Transverse colon (tissue), 4 donors: ENCODE results near the gene ADCY4. TPM values are rescaled to one million over a fixed set of nuclear protein-coding genes. Genes with fewer than 3 reads are reported as not detected.

Experiments used
- DNase-seq: peaks from one replicate; pipeline ENCODE4 v3.0.0-alpha.2; 2019
- H3K27ac ChIP-seq, 4 donors: fragments of 200-600 bp; sonication (generic); 2 replicates each; pipeline ENCODE4 v1.5.1; 2016 to 2018; ENCODE audit warnings: inconsistent platforms in 4 of 4
- H3K27me3 ChIP-seq: fragments of 200-600 bp; sonication (generic); 2 replicates; pipeline ENCODE4 v1.5.1; 2017; ENCODE audit warnings: inconsistent platforms
- H3K36me3 ChIP-seq, 4 donors: fragments of 200-600 bp; sonication (generic); 2 replicates each; pipeline ENCODE4 v1.5.1; 2017 to 2019; ENCODE audit warnings: inconsistent platforms in 4 of 4
- H3K4me1 ChIP-seq, 4 donors: fragments of 200-600 bp; sonication (generic); 2 replicates each; pipeline ENCODE4 v1.5.1; 2017 to 2020; ENCODE audit warnings: inconsistent platforms in 4 of 4
- H3K4me3 ChIP-seq, 4 donors: fragments of 200-600 bp; sonication (generic); 1 replicate in 1 of 4; 2 replicates in 3 of 4; pipeline versions ENCODE4 v1.5.1 to v1.6.1; 2017 to 2019; ENCODE audit warnings: inconsistent platforms in 4 of 4
- H3K9me3 ChIP-seq, 2 donors: fragments of 200-600 bp; sonication (generic); 2 replicates each; pipeline ENCODE4 v1.5.1; 2017 to 2019; ENCODE audit warnings: inconsistent platforms in 2 of 2
- EP300 ChIP-seq: sonication (generic); formaldehyde crosslinking; IDR thresholded peaks from one replicate; pipeline ENCODE4 v1.6.1; 2017; ENCODE audit warnings: antibody characterized with exemption, low read depth
- POLR2A ChIP-seq: fragments of 450-650 bp; IDR thresholded peaks from one replicate; pipeline ENCODE4 v1.6.1; 2016; ENCODE audit warnings: antibody characterized with exemption, mild to moderate bottlenecking, moderate library complexity
- POLR2AphosphoS5 ChIP-seq, 3 donors: sonication (generic); formaldehyde crosslinking; IDR thresholded peaks; one replicate each; pipeline ENCODE4 v1.6.1; 2016; ENCODE audit warnings: antibody characterized with exemption in 3 of 3
- WGBS, 2 donors: methylation state at CpG; one replicate each; pipeline ENCODE4 v1.1.5; 2018; ENCODE audit warnings: low coverage in 1 of 2; 5-methylcytosine and 5-hydroxymethylcytosine counted together
- in situ Hi-C, 4 donors: fragments of 200-750 bp; cut with MboI; loops; one replicate each; pipeline versions ENCODE4 v1.15.0 to v1.15.1; 2017; ENCODE audit warnings: low sequenced_read_pairs in 3 of 4, low pct_ligation_motif_present in 1 of 4, low pct_unique_long_range_greater_than_20kb in 1 of 4
- intact Hi-C: fragments of 100-400 bp; cut with DNase I; formaldehyde crosslinking; loops from one replicate; pipeline ENCODE4 v1.15.1; 2023; ENCODE audit warnings: low total_unique reads
- total RNA-seq, 4 donors: library from RNA; depleted of rRNA; stranded (reverse); fragments of >200 nt; gene quantifications; one replicate each; pipeline ENCODE4 v1.1.0, GENCODE V29; 2016
- TF ChIP-seq, protein P1 (sequence below), 5 experiments: fragments of 200-600 bp in 3 of 5; fragments of 450-650 bp in 2 of 5; sonication (generic) in 3 of 5; IDR thresholded peaks; 1 replicate in 2 of 5; 2 replicates in 3 of 5; pipeline ENCODE4 v1.5.1; 2016 to 2017; ENCODE audit warnings: antibody characterized with exemption in 5 of 5, inconsistent platforms in 3 of 5, mild to moderate bottlenecking in 2 of 5, moderate library complexity in 1 of 5

The ADCY4 gene
- total RNA-seq, 4 donors from 2014 or later = 7.9 to 74.8 (median 21.3) TPM

DNA sequence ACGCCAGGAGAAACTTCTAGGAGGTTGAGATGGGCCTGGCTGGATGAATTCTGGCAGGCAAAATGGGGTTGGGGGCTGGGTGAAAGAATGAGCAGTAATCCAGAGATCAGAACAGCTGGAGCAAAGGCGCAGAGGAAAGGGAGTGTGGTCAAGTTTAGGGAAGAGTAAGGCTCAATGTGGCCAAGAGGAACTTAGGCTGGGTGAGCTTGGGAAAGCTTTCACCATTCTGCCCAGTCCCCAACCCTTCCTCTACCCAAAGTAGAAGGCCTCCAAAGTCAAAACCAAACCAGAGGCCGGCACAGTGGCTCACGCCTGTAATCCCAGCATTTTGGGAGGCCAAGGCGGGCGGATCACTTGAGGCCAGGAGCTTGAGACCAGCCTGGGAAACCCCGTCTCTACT, 53.2 kb downstream of the ADCY4 start:
- TF ChIP-seq, protein P1, sequence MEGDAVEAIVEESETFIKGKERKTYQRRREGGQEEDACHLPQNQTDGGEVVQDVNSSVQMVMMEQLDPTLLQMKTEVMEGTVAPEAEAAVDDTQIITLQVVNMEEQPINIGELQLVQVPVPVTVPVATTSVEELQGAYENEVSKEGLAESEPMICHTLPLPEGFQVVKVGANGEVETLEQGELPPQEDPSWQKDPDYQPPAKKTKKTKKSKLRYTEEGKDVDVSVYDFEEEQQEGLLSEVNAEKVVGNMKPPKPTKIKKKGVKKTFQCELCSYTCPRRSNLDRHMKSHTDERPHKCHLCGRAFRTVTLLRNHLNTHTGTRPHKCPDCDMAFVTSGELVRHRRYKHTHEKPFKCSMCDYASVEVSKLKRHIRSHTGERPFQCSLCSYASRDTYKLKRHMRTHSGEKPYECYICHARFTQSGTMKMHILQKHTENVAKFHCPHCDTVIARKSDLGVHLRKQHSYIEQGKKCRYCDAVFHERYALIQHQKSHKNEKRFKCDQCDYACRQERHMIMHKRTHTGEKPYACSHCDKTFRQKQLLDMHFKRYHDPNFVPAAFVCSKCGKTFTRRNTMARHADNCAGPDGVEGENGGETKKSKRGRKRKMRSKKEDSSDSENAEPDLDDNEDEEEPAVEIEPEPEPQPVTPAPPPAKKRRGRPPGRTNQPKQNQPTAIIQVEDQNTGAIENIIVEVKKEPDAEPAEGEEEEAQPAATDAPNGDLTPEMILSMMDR (IDR thresholded peaks at IDR 0.05) = no peak
- no peak for TF ChIP-seq POLR2AphosphoS5 (IDR thresholded peaks at IDR 0.05)
- TF ChIP-seq POLR2A = no peak
- no peak for TF ChIP-seq EP300
- intact Hi-C loops = no loop called here
- Histone ChIP-seq H3K4me1 (no peaks in the 10 kb centered on the region), H3K9me3 (no peaks in the 10 kb centered on the region), H3K4me3 (no peak overlapping the region), H3K27ac (no peak overlapping the region), H3K36me3 (no peaks in the 10 kb centered on the region), H3K27me3 (no peaks in the 10 kb centered on the region)
- in situ Hi-C loops = no loop called here
- WGBS, 2 donors = 79 to 92% methylated on average over 2 to 7 of the region's 7 CpGs
- no peak for DNase-seq

DNA sequence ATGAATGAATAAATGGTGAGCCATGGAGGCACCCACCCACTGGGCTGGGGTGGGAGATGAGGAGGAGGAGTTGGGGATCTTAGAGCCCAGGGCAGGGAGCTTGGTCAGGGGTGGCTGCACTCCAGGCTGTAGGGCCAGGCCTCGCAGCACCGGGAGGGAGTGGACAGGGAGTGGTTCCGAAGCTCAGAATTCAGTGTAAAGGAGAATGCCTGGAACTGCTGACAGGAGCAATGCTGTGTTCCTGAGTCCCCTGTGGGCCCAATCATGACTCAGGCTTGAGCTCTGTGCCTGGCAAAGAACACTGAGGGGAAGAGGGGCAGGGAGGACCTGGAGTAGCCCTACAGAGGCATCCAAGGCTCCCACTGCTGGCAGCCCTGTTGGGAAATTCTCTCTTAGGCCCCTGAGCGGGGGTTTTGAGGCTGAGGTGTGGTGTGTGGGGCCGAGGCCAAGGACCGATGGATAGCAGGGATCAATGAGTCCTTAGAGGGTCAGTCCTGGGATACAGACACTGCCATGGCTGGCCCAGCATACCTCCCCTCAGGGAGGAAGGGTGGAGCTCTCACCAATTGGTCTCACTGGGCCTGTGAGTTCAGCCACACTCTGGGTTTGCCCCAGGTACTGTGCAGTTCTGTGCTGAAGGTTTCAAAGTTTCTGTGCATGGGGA, 53.9 kb downstream of the ADCY4 start:
- Histone ChIP-seq H3K36me3 (no peaks in the 10 kb centered on the region), H3K27ac (no peak overlapping the region), H3K4me1 (no peaks in the 10 kb centered on the region), H3K27me3 (no peaks in the 10 kb centered on the region), H3K9me3 (no peaks in the 10 kb centered on the region), H3K4me3 (no peak overlapping the region)
- in situ Hi-C loops (no loop called here), intact Hi-C loops (no loop called here)
- WGBS, 2 donors = 92% methylated on average over 6 of the region's 6 CpGs; no CpG with 5 or more reads in 1 of the 2 donors
- TF ChIP-seq EP300 (no peak), POLR2AphosphoS5 (IDR thresholded peaks at IDR 0.05) (no peak)
- no peak for DNase-seq

DNA sequence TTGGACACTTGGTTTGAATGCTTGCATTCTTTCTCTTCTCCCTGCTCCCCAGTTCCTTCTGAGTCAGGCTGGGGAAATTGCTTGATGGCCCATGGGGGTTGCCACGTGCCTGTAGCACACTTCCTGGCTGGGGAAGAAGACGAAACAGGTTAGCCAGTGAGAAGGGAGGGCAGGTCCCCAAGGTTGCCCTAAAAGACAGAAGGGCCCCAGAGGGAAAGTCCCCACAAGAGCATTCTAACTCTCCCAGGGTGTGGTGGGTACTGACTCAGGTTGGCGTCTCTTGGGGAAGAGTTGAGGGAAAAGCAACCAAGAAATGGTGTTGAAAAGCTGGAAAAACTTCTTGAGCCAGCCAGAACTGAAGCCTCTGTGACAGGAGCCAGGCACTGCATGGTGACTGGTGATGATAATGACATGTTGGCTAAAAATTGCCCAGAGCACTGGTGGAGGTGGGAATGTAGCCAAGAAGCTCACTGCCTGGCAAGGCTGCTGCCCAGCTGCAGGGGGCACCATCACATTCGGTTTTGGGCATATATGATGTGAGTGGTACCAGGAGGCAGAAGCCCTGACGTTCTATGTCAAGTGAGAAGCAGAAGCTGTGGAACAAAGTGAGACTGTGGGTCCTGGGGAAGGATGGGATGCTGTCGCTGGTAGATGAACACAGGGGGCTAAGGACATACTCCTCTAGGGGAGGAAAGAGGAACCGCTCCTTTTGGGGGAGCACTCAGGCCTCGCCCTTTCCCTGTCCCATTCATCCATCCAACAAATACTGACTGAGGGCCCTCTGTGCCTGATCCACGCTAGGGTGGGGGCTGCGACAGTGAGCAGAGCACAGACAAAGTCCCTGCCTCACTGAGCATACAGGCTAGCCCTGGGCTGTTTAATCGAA, 55.3 kb downstream of the ADCY4 start:
- no peak for DNase-seq
- H3K4me3 ChIP-seq = no peak overlapping the region
- no peaks in the 10 kb centered on the region for H3K9me3 ChIP-seq
- 70 to 72% methylated on average over 5 to 11 of the region's 11 CpGs for WGBS, 2 donors
- H3K4me1 ChIP-seq = no peaks in the 10 kb centered on the region
- intact Hi-C loops = no loop called here
- H3K27ac ChIP-seq = no peak overlapping the region
- in situ Hi-C loops = no loop called here
- H3K36me3 ChIP-seq = no peaks in the 10 kb centered on the region
- no peaks in the 10 kb centered on the region for H3K27me3 ChIP-seq
- TF ChIP-seq, protein P1 (IDR thresholded peaks at IDR 0.05) = no peak
- no peak for TF ChIP-seq POLR2AphosphoS5 (IDR thresholded peaks at IDR 0.05)
- no peak for TF ChIP-seq EP300
- TF ChIP-seq POLR2A = no peak

DNA sequence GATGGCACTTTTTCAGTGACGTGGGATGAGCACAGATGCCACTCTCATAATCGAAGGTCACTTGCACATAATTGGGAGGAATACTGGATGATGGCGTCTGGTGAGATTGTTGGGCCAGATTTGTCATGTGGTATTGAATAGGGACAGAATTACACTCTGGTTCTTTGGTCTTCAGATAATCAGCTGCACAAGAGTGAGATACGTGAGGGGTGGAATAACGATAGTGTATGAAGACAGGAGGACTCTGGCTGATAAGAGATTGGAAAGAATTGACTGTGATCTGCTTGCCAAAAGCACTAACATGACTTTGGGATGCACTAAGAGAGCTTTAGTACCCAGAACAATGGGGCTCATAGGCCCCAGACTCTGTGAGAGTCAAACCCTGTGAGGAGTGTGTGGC, 56.4 kb downstream of the ADCY4 start:
- Histone ChIP-seq H3K4me1 (no peaks in the 10 kb centered on the region), H3K36me3 (no peaks in the 10 kb centered on the region), H3K27ac (no peak overlapping the region), H3K9me3 (no peaks in the 10 kb centered on the region), H3K4me3 (no peak overlapping the region), H3K27me3 (no peaks in the 10 kb centered on the region)
- in situ Hi-C loops (no loop called here), intact Hi-C loops (no loop called here)
- 82 to 89% methylated on average over 2 to 5 of the region's 5 CpGs for WGBS, 2 donors
- DNase-seq = no peak
- TF ChIP-seq EP300 (no peak), POLR2AphosphoS5 (IDR thresholded peaks at IDR 0.05) (no peak), POLR2A (no peak)
- TF ChIP-seq, protein P1 (IDR thresholded peaks at IDR 0.05) = no peak
